ENCODE results near the gene MIA. TPM values are rescaled to one million over a fixed set of nuclear protein-coding genes. Genes with fewer than 3 reads are reported as not detected.
"Not testable (repeated sequence)": the region's sequence is repeated elsewhere in the genome, so short reads cannot be mapped to it uniquely, and the experiment has no call there.

Gene MIA
- total RNA-seq (1 to 10 TPM in 3 of 9 donors, under 1 TPM in 1, not detected in 5; 0.74 to 9.2 (median 1.2) TPM), polyA plus RNA-seq (1 to 10 TPM in 2 of 3 donors, not detected in 1; 8.3 to 8.7 TPM)
- long read RNA-seq, donor 1: 0 reads
- long read RNA-seq, donor 2: 0 reads
- long read RNA-seq, donor 3: 0 reads
- long read RNA-seq, donor 4: 0 reads
- long read RNA-seq, donor 5: 0 reads
- long read RNA-seq, donor 6: 0 reads
- long read RNA-seq, donor 7: 0 reads
- long read RNA-seq, donor 8, partial matches to known transcripts: 0 of 1 reads
- long read RNA-seq, donor 8, other reads (novel, unspliced or antisense): 0 of 1 reads
- long read RNA-seq, donor 9: 0 reads
- long read RNA-seq, donor 10, partial matches to known transcripts: 0 of 1 reads
- long read RNA-seq, donor 10, other reads (novel, unspliced or antisense): 0 of 1 reads

DNA sequence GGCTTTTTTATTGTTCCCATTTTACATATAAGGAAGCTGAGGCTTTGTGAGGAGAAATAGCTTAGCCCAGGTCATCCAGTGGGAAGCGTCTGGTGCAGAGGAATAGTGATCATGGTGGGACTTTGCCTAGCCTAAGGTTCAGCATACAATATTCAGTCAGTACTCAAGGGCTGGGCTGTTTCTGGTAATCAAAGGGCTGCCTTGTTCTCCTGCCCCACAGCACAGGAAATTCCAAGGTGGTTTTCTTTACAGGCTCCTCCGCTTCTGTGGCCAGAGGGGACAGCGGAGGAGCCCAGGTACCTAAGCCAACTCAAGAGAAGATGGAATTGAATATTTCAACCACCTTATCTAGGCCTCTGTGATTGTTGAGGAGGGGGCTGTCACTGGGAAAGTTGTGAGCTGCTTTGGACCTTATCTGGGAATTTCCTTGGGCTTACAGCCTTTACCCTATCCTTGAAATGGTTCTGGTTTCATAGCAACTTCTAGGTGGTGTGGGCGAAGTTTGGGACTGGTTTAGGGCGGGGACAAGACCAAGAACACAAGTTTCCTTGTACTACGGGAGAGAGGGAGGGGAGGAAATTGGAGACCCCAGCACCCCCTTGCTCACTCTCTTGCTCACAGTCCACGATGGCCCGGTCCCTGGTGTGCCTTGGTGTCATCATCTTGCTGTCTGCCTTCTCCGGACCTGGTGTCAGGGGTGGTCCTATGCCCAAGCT is at the start of gene MIA:
Gene MIA (plus strand): TSS at position 606 of the 716 bp plus-strand sequence. CDS start 22 bp downstream, at position 628.
- no peak for TF ChIP-seq POLR2A (IDR thresholded peaks at IDR 0.05)
- TF ChIP-seq, protein P1, sequence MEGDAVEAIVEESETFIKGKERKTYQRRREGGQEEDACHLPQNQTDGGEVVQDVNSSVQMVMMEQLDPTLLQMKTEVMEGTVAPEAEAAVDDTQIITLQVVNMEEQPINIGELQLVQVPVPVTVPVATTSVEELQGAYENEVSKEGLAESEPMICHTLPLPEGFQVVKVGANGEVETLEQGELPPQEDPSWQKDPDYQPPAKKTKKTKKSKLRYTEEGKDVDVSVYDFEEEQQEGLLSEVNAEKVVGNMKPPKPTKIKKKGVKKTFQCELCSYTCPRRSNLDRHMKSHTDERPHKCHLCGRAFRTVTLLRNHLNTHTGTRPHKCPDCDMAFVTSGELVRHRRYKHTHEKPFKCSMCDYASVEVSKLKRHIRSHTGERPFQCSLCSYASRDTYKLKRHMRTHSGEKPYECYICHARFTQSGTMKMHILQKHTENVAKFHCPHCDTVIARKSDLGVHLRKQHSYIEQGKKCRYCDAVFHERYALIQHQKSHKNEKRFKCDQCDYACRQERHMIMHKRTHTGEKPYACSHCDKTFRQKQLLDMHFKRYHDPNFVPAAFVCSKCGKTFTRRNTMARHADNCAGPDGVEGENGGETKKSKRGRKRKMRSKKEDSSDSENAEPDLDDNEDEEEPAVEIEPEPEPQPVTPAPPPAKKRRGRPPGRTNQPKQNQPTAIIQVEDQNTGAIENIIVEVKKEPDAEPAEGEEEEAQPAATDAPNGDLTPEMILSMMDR (IDR thresholded peaks at IDR 0.05): no peak
- Histone ChIP-seq H3K4me3 (no peak within 1 kb of the TSS), H3K9me3 (replicated peaks in 1 of 3) (no peaks in the 10 kb centered on the region), H3K36me3 (replicated peaks in 1 of 2) (no peaks in the 10 kb centered on the region), H3K27me3 (no peaks in the 10 kb centered on the region), H3K27ac (no peak within 1 kb of the TSS), H3K4me1 (replicated peaks in 1 of 2) (peaks cover 0 to 15% of the 10 kb centered on the region in 2 donors)
- DNase-seq: no peak
- 77 to 89% (median 86%) methylated on average over 7 to 9 of the region's 9 CpGs for WGBS, 4 donors
- intact Hi-C loops (cut with DNase I): no loop called here

GRCh38 chr19:40726279-40726678 is 49.0 kb upstream of the MIA start:
- DNase-seq: no peak
- 94 to 100% (median 97%) methylated on average over 3 to 4 of the region's 4 CpGs for WGBS, 4 donors
- intact Hi-C loops (cut with DNase I): no loop called here

GRCh38 chr19:40730065-40730464 is 45.3 kb upstream of the MIA start:
- peaks cover 0 to 100% of the 10 kb centered on the region in 2 donors for H3K36me3 ChIP-seq (replicated peaks in 1 of 2)
- H3K9me3 ChIP-seq (replicated peaks in 1 of 3); H3K4me1 ChIP-seq (replicated peaks in 1 of 2); H3K27me3 ChIP-seq; intact Hi-C loops (cut with DNase I); H3K4me3 ChIP-seq; DNase-seq; H3K27ac ChIP-seq: not testable (repeated sequence)
- 90 to 96% (median 94%) methylated on average over 5 of the region's 5 CpGs for WGBS, 4 donors

More at GRCh38 chr19:40726279-40726678, 49.0 kb upstream of the MIA start:
- peaks cover 13 to 22% of the 10 kb centered on the region in 2 donors for H3K4me1 ChIP-seq (replicated peaks in 1 of 2)
- no peak overlapping the region for H3K4me3 ChIP-seq
- H3K36me3 ChIP-seq (replicated peaks in 1 of 2): peaks cover 0 to 76% of the 10 kb centered on the region in 2 donors
- TF ChIP-seq POLR2A (IDR thresholded peaks at IDR 0.05): no peak
- TF ChIP-seq, protein P1 (IDR thresholded peaks at IDR 0.05): no peak
- no peak overlapping the region for H3K27ac ChIP-seq
- H3K9me3 ChIP-seq (replicated peaks in 1 of 3): no peaks in the 10 kb centered on the region
- H3K27me3 ChIP-seq: no peaks in the 10 kb centered on the region

DNA sequence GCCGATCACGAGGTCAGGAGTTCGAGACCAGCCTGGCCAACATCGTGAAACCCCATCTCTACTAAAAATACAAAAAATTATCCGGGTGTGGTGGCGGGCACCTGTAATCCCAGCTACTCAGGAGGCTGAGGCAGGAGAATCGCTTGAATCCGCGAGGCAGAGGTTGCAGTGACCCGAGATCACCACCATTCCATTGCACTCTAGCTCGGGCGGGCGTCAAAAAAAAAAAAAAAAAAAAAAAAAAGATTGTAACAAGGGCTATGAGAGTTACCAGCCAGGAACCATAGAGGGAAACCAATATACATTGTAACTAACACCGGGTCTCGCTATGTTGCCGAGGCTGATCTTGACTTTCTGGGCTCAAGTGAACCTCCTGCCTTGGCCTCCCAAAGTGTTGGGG is 43.0 kb upstream of the MIA start:
- H3K27ac ChIP-seq; H3K4me1 ChIP-seq (replicated peaks in 1 of 2); H3K4me3 ChIP-seq; DNase-seq; intact Hi-C loops (cut with DNase I); H3K27me3 ChIP-seq; H3K9me3 ChIP-seq (replicated peaks in 1 of 3): not testable (repeated sequence)
- peaks cover 0 to 99% of the 10 kb centered on the region in 2 donors for H3K36me3 ChIP-seq (replicated peaks in 1 of 2)
- 94 to 98% (median 96%) methylated on average over 16 of the region's 16 CpGs for WGBS, 4 donors

GRCh38 chr19:40733149-40733548 is 42.2 kb upstream of the MIA start:
- H3K9me3 ChIP-seq (replicated peaks in 1 of 3): no peaks in the 10 kb centered on the region
- H3K4me1 ChIP-seq (replicated peaks in 1 of 2): no peaks in the 10 kb centered on the region
- intact Hi-C loops (cut with DNase I): no loop called here
- peaks cover 0 to 97% of the 10 kb centered on the region in 2 donors for H3K36me3 ChIP-seq (replicated peaks in 1 of 2)
- no peaks in the 10 kb centered on the region for H3K27me3 ChIP-seq
- WGBS, 4 donors: 90 to 94% (median 91%) methylated on average over 9 to 13 of the region's 13 CpGs
- DNase-seq: no peak
- no peak overlapping the region for H3K4me3 ChIP-seq
- no peak for TF ChIP-seq POLR2A (IDR thresholded peaks at IDR 0.05)
- TF ChIP-seq, protein P1 (IDR thresholded peaks at IDR 0.05): no peak
- H3K27ac ChIP-seq: no peak overlapping the region

Data from adrenal gland (tissue), 19 donors.